ENCODE measurements around the gene RASGEF1C. TPM values are rescaled to one million over a fixed set of nuclear protein-coding genes. Genes with fewer than 3 reads are reported as not detected.

RASGEF1C gene
- total and polyA plus RNA-seq, 2 of the 13 experiments (the other 11 are each of a cell fraction or from before 2014, with no cell fraction given) = not detected

GRCh38 chr5:180143656-180144364 is 65.2 kb downstream of the RASGEF1C start:
- H3K4me3 ChIP-seq (replicated peaks in 1 of 3; ENCODE audit: insufficient read depth in 1 of 3, low read depth in 2 of 3, low read length in 3 of 3) = no peak overlapping the region
- intact Hi-C loops (cut with micrococcal nuclease; ENCODE audit: unreplicated experiment) (no loop called here), in situ Hi-C loops (cut with HindIII; ENCODE audit: extremely low pct_ligation_motif_present, low pct_unique_long_range_greater_than_20kb) (no loop called here)
- FAIRE-seq (no peak), ATAC-seq (no peak), DNase-seq (ENCODE audit: low spot score) (no peak)
- H3K9me3 ChIP-seq (ENCODE audit: low read length) = no peaks in the 10 kb centered on the region
- H3K27me3 ChIP-seq (ENCODE audit: control insufficient read depth in 1 of 2, insufficient read depth in 2 of 2, low read length in 2 of 2) = peaks cover 7 to 50% of the 10 kb centered on the region in 2 experiments; a peak in 4 of 5 replicates
- H3K4me2 ChIP-seq (ENCODE audit: low read depth, low read length) = no peak overlapping the region
- no peak overlapping the region for H3K27ac ChIP-seq (ENCODE audit: extremely low read length, insufficient read depth, low read length)
- ChIA-PET CTCF (ENCODE audit: low intra/inter-chr PET ratio, low total read pairs) (no interaction called here), POLR2A (no interaction called here)
- H4K20me1 ChIP-seq (ENCODE audit: insufficient read depth, low read length) = no peaks in the 10 kb centered on the region
- no peak overlapping the region for H2AFZ ChIP-seq (ENCODE audit: low read length)
- H3K9ac ChIP-seq (ENCODE audit: insufficient read depth, low read depth, low read length) = no peak overlapping the region
- no peaks in the 10 kb centered on the region for H3K36me3 ChIP-seq (replicated peaks in 1 of 2; ENCODE audit: control insufficient read depth in 1 of 2, insufficient read depth in 2 of 2, low read length in 2 of 2)
- H3K79me2 ChIP-seq (ENCODE audit: insufficient read depth, low read length) = no peaks in the 10 kb centered on the region
- no peaks in the 10 kb centered on the region for H3K4me1 ChIP-seq (ENCODE audit: insufficient read depth, low read length)
- 27% methylated on average over 12 of the region's 16 CpGs for WGBS (ENCODE audit: low lambda C conversion rate)
- TF ChIP-seq ZNF770 (CRISPR knock-in tag; IDR thresholded peaks at IDR 0.05) (no peak), BCL3 (CRISPR knock-in tag; IDR thresholded peaks at IDR 0.05) (no peak), JUNB (CRISPR knock-in tag; IDR thresholded peaks at IDR 0.05; ENCODE audit: borderline replicate concordance) (no peak), PBX3 (CRISPR knock-in tag; IDR thresholded peaks at IDR 0.05; ENCODE audit: borderline replicate concordance) (no peak), ZNF558 (CRISPR knock-in tag; IDR thresholded peaks at IDR 0.05; ENCODE audit: borderline replicate concordance) (no peak), KLF13 (CRISPR knock-in tag; IDR thresholded peaks at IDR 0.05) (no peak)
- BruUV-seq (replicated peaks) = no TSS peak
